Skeletal muscle satellite cell (primary cell): ENCODE data around the gene SPACA6. TPM values are rescaled to one million over a fixed set of nuclear protein-coding genes. Genes with fewer than 3 reads are reported as not detected.

Source experiments
- H3K27me3 ChIP-seq: 2 replicates; pipeline ENCODE4 v1.7.0; 2013; ENCODE audit warnings: low read length; ENCODE audit not compliant: control insufficient read depth, insufficient read depth
- H3K36me3 ChIP-seq: 2 replicates; pipeline ENCODE4 v1.7.0; 2013; ENCODE audit warnings: mild to moderate bottlenecking, control low read depth, low read length; ENCODE audit not compliant: insufficient read depth
- H3K4me1 ChIP-seq: 2 replicates; pipeline ENCODE4 v1.7.0; 2013; ENCODE audit warnings: low read length; ENCODE audit not compliant: control insufficient read depth, insufficient read depth
- H3K4me2 ChIP-seq: 2 replicates; pipeline ENCODE4 v1.7.0; 2013; ENCODE audit warnings: mild to moderate bottlenecking, low read length
- H3K4me3 ChIP-seq: 2 replicates; pipeline ENCODE4 v1.7.0; 2013; ENCODE audit warnings: low read length
- H3K9ac ChIP-seq: 2 replicates; pipeline ENCODE4 v1.7.0; 2013; ENCODE audit warnings: mild to moderate bottlenecking, low read depth, low read length, moderate library complexity
- H3K9me3 ChIP-seq: replicated peaks from 2 replicates; pipeline ENCODE4 v1.7.0; 2013; ENCODE audit warnings: mild to moderate bottlenecking, control low read depth, low read length
- small RNA-seq: library from RNA; depleted of rRNA; stranded (forward); fragments of <200 nt; gene quantifications from one replicate; pipeline ENCODE3, GENCODE V24; 2012

SPACA6 gene

GRCh38 chr19:51746731-51747130, 53.6 kb downstream of the SPACA6 start:
- Histone ChIP-seq H3K4me2 (no peak overlapping the region), H3K27me3 (no peaks in the 10 kb centered on the region), H3K4me1 (peaks cover 4% of the 10 kb centered on the region), H3K36me3 (no peaks in the 10 kb centered on the region), H3K9me3 (no peaks in the 10 kb centered on the region), H3K9ac (no peak overlapping the region), H3K4me3 (no peak overlapping the region)

GRCh38 chr19:51749979-51750378, 56.8 kb downstream of the SPACA6 start:
- H3K9ac ChIP-seq: no peak overlapping the region
- H3K4me1 ChIP-seq: peaks cover 5% of the 10 kb centered on the region
- no peaks in the 10 kb centered on the region for H3K9me3 ChIP-seq
- H3K4me2 ChIP-seq: peak overlapping the region; percentile 10
- H3K4me3 ChIP-seq: no peak overlapping the region
- no peaks in the 10 kb centered on the region for H3K36me3 ChIP-seq
- no peaks in the 10 kb centered on the region for H3K27me3 ChIP-seq

DNA sequence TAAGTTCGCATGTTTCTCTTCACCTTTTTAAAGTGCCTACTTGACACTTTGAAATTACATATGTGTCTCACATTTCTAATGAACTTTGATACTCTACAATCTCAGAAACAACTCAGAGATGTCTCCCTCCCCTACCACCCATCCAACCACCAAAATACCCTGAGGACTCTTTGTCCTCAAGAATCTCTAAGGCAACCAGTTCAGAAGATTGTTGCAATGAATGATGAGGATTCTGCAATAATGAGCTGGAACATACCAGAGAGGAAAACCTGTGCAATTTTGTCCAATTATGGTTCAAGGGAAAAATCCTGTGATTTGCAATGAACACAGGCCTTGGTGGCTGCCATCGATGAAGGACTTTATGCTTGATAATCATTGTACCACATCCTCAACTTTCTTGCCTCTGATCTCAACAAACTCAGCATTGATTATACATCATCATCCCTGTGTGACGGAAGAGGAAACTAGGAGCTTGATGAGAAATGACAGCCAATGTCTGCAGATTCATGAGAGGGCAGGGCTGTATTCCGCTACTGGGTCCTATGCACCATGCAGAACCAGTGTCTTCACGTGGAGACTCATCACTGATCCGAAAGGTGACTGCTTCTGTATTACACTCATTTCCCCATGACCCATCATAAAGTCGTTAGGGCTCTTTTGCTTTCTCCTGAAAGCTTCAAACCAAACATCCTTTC, 57.4 kb downstream of the SPACA6 start:
- H3K4me1 ChIP-seq: peaks cover 5% of the 10 kb centered on the region
- H3K4me3 ChIP-seq: no peak overlapping the region
- H3K27me3 ChIP-seq: no peaks in the 10 kb centered on the region
- H3K36me3 ChIP-seq: no peaks in the 10 kb centered on the region
- no peak overlapping the region for H3K9ac ChIP-seq
- peak overlapping the region; percentile 10 for H3K4me2 ChIP-seq
- no peaks in the 10 kb centered on the region for H3K9me3 ChIP-seq

DNA sequence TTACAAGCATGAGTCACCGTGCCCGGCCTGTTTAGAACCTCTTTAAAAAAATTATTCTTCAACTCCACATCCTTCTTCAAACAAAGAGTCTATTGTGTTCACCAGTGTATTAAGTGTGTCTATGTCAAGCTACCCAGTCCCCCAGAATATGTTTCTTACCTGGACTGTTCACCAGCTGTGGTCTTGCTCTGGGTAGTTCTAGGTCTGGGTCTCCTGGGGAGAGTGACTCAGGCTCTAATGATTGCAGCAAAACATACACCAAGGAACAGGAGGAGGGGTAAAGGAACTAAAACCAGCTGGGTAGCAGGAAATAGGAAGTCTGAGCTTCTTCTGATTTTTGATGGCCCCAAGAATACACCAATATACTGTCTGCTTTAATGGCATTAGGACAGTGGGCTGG, 58.5 kb downstream of the SPACA6 start, which contains the start of gene FPR1:
Gene FPR1 (minus strand): TSS at position 224 of the 400 bp plus-strand sequence. CDS start 4,884 bp downstream, outside the sequence.
- Histone ChIP-seq H3K4me1 (peaks cover 5% of the 10 kb centered on the region), H3K36me3 (no peaks in the 10 kb centered on the region), H3K4me2 (no peak within 1 kb of the TSS), H3K9me3 (no peaks in the 10 kb centered on the region), H3K27me3 (no peaks in the 10 kb centered on the region), H3K9ac (no peak within 1 kb of the TSS), H3K4me3 (no peak within 1 kb of the TSS)

- no peaks in the 10 kb centered on the region for H3K9me3 ChIP-seq
- no peak overlapping the region for H3K9ac ChIP-seq
- H3K4me3 ChIP-seq: no peak overlapping the region
- peaks cover 5% of the 10 kb centered on the region for H3K4me1 ChIP-seq
- no peaks in the 10 kb centered on the region for H3K36me3 ChIP-seq
- no peaks in the 10 kb centered on the region for H3K27me3 ChIP-seq
- no peak overlapping the region for H3K4me2 ChIP-seq
Measured at GRCh38 chr19:51754109-51754508, 61.0 kb downstream of the SPACA6 start.

GRCh38 chr19:51754770-51755169, 61.6 kb downstream of the SPACA6 start:
- Histone ChIP-seq H3K4me1 (peaks cover 5% of the 10 kb centered on the region), H3K27me3 (no peaks in the 10 kb centered on the region), H3K9ac (no peak overlapping the region), H3K9me3 (no peaks in the 10 kb centered on the region), H3K4me3 (no peak overlapping the region), H3K4me2 (no peak overlapping the region), H3K36me3 (no peaks in the 10 kb centered on the region)

Small RNAs within 50 kb of the gene (small RNA-seq; reads per million reads assigned to genes)
- not detected for gene AC018755.2
- gene MIR125A: not detected
- gene MIR99B: not detected
- gene MIRLET7E: not detected
